ENCODE measurements around the gene SCP2.

Gene SCP2

DNA sequence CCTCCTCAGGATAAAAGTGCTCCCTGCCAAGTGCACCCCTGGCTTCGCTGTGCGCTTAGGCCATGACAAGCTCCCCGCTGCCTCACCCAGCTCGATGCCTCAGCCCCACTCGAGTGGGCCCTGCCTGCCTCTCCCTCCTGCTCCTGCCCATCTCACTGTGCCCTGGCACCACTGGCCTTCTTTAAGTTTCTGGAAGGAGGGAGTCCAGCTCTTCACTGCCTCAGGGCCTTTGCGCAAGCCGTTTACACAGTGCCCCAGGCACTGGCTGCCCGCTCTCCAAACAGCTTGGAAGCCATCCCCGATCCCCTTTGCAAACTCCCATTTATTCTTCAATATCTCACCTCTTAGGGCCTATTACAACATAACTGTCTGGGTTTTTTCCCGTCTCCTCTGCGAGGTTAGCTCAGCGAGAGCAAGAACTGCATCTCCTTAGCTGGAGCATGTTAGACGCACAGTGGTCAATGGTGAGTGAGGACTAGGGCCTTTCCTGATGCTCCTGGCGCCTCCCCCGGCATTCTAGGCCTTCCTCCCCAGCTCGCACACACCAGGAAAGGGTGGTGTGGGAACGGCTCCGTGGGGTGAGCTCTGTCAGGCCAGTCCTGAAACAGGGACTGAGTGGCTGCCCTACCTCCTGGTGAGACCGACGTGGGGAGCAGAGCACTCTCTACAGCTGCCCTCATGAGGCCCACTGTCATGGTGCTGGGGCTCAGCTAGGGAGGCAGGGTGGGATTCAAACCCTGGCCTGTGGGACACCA, 166.9 kb downstream of the SCP2 start:
- Histone ChIP-seq H3K36me3 (replicated peaks) (no peaks in the 10 kb centered on the region), H3K27ac (no peak overlapping the region), H3K4me3 (ENCODE audit: low read depth, low read length) (no peak overlapping the region), H3K27me3 (replicated peaks) (no peaks in the 10 kb centered on the region)
- no peak for TF ChIP-seq CTCF (IDR thresholded peaks at IDR 0.05; ENCODE audit: low read depth, low read length, missing control alignments)
- in situ Hi-C loops (cut with HindIII; ENCODE audit: low pct_ligation_motif_present, low sequenced_read_pairs) = no loop called here
- DNase-seq = no peak

GRCh38 chr1:53094533-53094919, 167.4 kb downstream of the SCP2 start:
- Histone ChIP-seq H3K36me3 (replicated peaks) (no peaks in the 10 kb centered on the region), H3K27ac (no peak overlapping the region), H3K27me3 (replicated peaks) (no peaks in the 10 kb centered on the region), H3K4me3 (ENCODE audit: low read depth, low read length) (no peak overlapping the region)
- in situ Hi-C loops (cut with HindIII; ENCODE audit: low pct_ligation_motif_present, low sequenced_read_pairs) = no loop called here
- TF ChIP-seq CTCF (IDR thresholded peaks at IDR 0.05; ENCODE audit: low read depth, low read length, missing control alignments) = no peak
- no peak for DNase-seq

Measured in brain microvascular endothelial cell (primary cell).